Heart right ventricle (tissue), 16 donors: ENCODE data around the gene CTSS. TPM values are rescaled to one million over a fixed set of nuclear protein-coding genes. Genes with fewer than 3 reads are reported as not detected.

Source experiments
- ATAC-seq, 8 donors: fragments of 200-7000 bp; cut with Tn5 transposase; one replicate each; pipeline ENCODE4 v1.9.1; 2020; ENCODE audit warnings: mild to moderate bottlenecking in 8 of 8, moderate library complexity in 8 of 8, moderate number of reproducible peaks in 1 of 8
- DNase-seq, 2 donors: peaks; one replicate each; pipeline ENCODE4 v3.0.0-alpha.2; 2020
- H3K27ac ChIP-seq, 10 donors: fragments of 200-600 bp; sonication (generic) in 2 of 10; one replicate each; pipeline versions ENCODE4 v1.5.0 to v1.8.0; 2020 to 2022; ENCODE audit warnings: mild to moderate bottlenecking in 3 of 10
- H3K27me3 ChIP-seq, 7 donors: fragments of 200-600 bp; one replicate each; pipeline ENCODE4 v1.8.0; 2021 to 2022; ENCODE audit warnings: mild to moderate bottlenecking in 2 of 7
- H3K36me3 ChIP-seq, 9 donors: fragments of 200-600 bp; sonication (generic) in 1 of 9; one replicate each; pipeline versions ENCODE4 v1.5.0 to v1.8.0; 2020 to 2022; ENCODE audit warnings: mild to moderate bottlenecking in 2 of 9
- H3K4me1 ChIP-seq, 9 donors: fragments of 200-600 bp; sonication (generic) in 1 of 9; one replicate each; pipeline versions ENCODE4 v1.5.0 to v1.8.0; 2020 to 2022; ENCODE audit warnings: mild to moderate bottlenecking in 4 of 9
- H3K4me3 ChIP-seq, 10 donors: fragments of 200-600 bp; sonication (generic) in 2 of 10; one replicate each; pipeline versions ENCODE4 v1.5.0 to v1.8.0; 2020 to 2022; ENCODE audit warnings: mild to moderate bottlenecking in 7 of 10, moderate library complexity in 2 of 10
- H3K9me3 ChIP-seq, 11 donors: fragments of 200-600 bp in 10 of 11; sonication (generic) in 2 of 11; one replicate each; pipeline versions ENCODE4 v1.5.0 to v1.8.0; 2013 to 2022; ENCODE audit warnings: mild to moderate bottlenecking in 2 of 11, control low read depth in 1 of 11, moderate library complexity in 1 of 11
- WGBS, 2 donors: extraction: QIAGEN DNeasy Blood & Tissue Kit; methylation state at CpG; one replicate each; pipeline ENCODE4 v1.1.7; 2013; ENCODE audit warnings: inconsistent platforms in 1 of 2; 5-methylcytosine and 5-hydroxymethylcytosine counted together
- intact Hi-C, 10 donors: fragments of 100-400 bp; cut with DNase I; formaldehyde crosslinking; loops; one replicate each; pipeline versions ENCODE4 v1.11.1 to v1.14.2; 2022
- polyA plus RNA-seq, 2 donors: library from polyadenylated mRNA; stranded (reverse); fragments of 200-250 nt; gene quantifications; one replicate each; pipeline ENCODE4 v1.2.3, GENCODE V29; 2013
- total RNA-seq, 10 donors: library from RNA; stranded (reverse); fragmentation: NEBNext Ultra II Directional in 3 of 10; extraction: Animal tissue kit (Norgen Biotek cat#: 25700) in 3 of 10; gene quantifications; one replicate each; pipeline versions ENCODE4 v1.2.1 to v1.2.4, GENCODE V29; 2021 to 2023
- TF ChIP-seq, protein P1 (sequence below), 9 donors: fragments of 200-600 bp; sonication (generic) in 2 of 9; IDR thresholded peaks; one replicate each; pipeline versions ENCODE4 v1.5.0 to v1.8.0; 2021 to 2022; ENCODE audit warnings: antibody characterized with exemption in 9 of 9, mild to moderate bottlenecking in 5 of 9, moderate library complexity in 1 of 9
- donor health status: Arrhythmogenic right ventricular cardiomyopathy.
- donor health status: ischemic (EF 13 %, LVEDD 7.1; RV severe dilation, severe dysfunction).
- donor health status: healthy with polysubstance abuse.
- donor health status: DM: no; HTN: yes; CAD: no.
- donor health status: DM: no; HTN: no; CAD: no.
- donor health status: ischemic (EF 25% LVEDD 6.9; RV normal size, moderate dysfunction).
- donor health status: ischemic (EF 25% LVEDD 5.7; RV mildly dilated, moderate dysfunction).
- donor health status: healthy.
- donor health status: DM: yes; HTN: yes; CAD: no.
- donor health status: Ischemic cardiomyopathy.
- donor health status: ischemic (EF 35%, LVEDD 5.7; RV mildly dilated, moderate dysfunction).
- donor health status: nonischemic (EF 11% LVEDD 7.7; RV severe dilation, severe dysfunction).
- donor health status: DM: yes; HTN: yes; CAD: no.
- donor health status: PGD.
- donor health status: ischemic (EF 29% LVEDD 5.4; RV normal size, mild dysfunction).
- donor health status: nonischemic (EF 23%, LVEDD 6.1; RV moderate dilation, normal function).

CTSS gene
- total and polyA plus RNA-seq, 12 donors, result 6.5 to 201 (median 17.2) TPM

- peak overlapping the region in 1 of 10 donors; percentile 35 for H3K4me3 ChIP-seq
- H3K27ac ChIP-seq, result peak overlapping the region in 1 of 10 donors; percentile 80
- no peaks in the 10 kb centered on the region for H3K27me3 ChIP-seq
- H3K36me3 ChIP-seq, result peaks cover 0 to 69% (median 0%) of the 10 kb centered on the region in 9 donors
- TF ChIP-seq, protein P1, sequence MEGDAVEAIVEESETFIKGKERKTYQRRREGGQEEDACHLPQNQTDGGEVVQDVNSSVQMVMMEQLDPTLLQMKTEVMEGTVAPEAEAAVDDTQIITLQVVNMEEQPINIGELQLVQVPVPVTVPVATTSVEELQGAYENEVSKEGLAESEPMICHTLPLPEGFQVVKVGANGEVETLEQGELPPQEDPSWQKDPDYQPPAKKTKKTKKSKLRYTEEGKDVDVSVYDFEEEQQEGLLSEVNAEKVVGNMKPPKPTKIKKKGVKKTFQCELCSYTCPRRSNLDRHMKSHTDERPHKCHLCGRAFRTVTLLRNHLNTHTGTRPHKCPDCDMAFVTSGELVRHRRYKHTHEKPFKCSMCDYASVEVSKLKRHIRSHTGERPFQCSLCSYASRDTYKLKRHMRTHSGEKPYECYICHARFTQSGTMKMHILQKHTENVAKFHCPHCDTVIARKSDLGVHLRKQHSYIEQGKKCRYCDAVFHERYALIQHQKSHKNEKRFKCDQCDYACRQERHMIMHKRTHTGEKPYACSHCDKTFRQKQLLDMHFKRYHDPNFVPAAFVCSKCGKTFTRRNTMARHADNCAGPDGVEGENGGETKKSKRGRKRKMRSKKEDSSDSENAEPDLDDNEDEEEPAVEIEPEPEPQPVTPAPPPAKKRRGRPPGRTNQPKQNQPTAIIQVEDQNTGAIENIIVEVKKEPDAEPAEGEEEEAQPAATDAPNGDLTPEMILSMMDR (IDR thresholded peaks at IDR 0.05), result no peak
- intact Hi-C loops, result no loop called here
- DNase-seq, result no peak
- H3K4me1 ChIP-seq, result peaks cover 0 to 50% (median 0%) of the 10 kb centered on the region in 9 donors
- ATAC-seq, result no peak
- peaks cover 0 to 5% (median 0%) of the 10 kb centered on the region in 11 donors for H3K9me3 ChIP-seq
- 82 to 83% methylated on average over 3 of the region's 3 CpGs for WGBS, 2 donors
These were observed 5.6 kb downstream of the CTSS start for GRCh38 chr1:150760013-150760412.

- Histone ChIP-seq H3K4me3 (no peak overlapping the region), H3K27ac (no peak overlapping the region), H3K9me3 (no peaks in the 10 kb centered on the region), H3K36me3 (peaks cover 0 to 97% (median 5%) of the 10 kb centered on the region in 9 donors), H3K27me3 (no peaks in the 10 kb centered on the region), H3K4me1 (no peaks in the 10 kb centered on the region)
- intact Hi-C loops, result no loop called here
- TF ChIP-seq, protein P1 (IDR thresholded peaks at IDR 0.05), result no peak
- WGBS, 2 donors, result 96 to 98% methylated on average over 2 of the region's 2 CpGs
- DNase-seq (no peak), ATAC-seq (no peak)
These were observed 12.2 kb downstream of the CTSS start for GRCh38 chr1:150753416-150753815.

DNA sequence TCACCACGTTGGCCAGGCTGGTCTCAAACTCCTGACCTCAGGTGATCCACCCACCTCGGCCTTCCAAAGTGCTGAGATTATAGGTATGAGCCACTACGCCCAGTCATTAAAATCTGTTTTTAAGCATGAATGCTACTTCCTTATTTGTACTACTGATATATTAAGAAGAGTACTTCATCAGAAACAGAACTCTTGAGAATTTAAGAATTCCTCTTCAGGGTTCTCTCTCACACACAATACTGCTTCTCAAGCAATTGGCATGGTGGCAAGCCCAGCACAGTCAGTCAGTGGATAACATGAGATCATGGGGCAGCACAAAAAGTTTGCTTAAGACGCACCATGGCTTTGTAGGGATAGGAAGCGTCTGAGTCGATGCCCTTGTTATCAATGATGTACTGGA lies 14.1 kb downstream of the CTSS start:
- DNase-seq, result no peak
- WGBS, 2 donors, result 92 to 93% methylated on average over 6 of the region's 6 CpGs
- intact Hi-C loops, result no loop called here

GRCh38 chr1:150749720-150750311 lies 15.8 kb downstream of the CTSS start:
- H3K4me1 ChIP-seq, result no peaks in the 10 kb centered on the region
- DNase-seq, result no peak
- H3K9me3 ChIP-seq, result no peaks in the 10 kb centered on the region
- intact Hi-C loops, result no loop called here
- H3K27me3 ChIP-seq, result no peaks in the 10 kb centered on the region
- H3K4me3 ChIP-seq, result no peak overlapping the region
- ATAC-seq, result no peak
- no peak overlapping the region for H3K27ac ChIP-seq
- H3K36me3 ChIP-seq, result peaks cover 0 to 97% (median 10%) of the 10 kb centered on the region in 9 donors
- 92 to 93% methylated on average over 8 of the region's 8 CpGs for WGBS, 2 donors
- TF ChIP-seq, protein P1 (IDR thresholded peaks at IDR 0.05), result no peak

More for the DNA sequence above, 14.1 kb downstream of the CTSS start:
- Histone ChIP-seq H3K4me3 (no peak overlapping the region), H3K36me3 (peaks cover 0 to 97% (median 7%) of the 10 kb centered on the region in 9 donors), H3K27ac (no peak overlapping the region), H3K4me1 (no peaks in the 10 kb centered on the region), H3K9me3 (no peaks in the 10 kb centered on the region), H3K27me3 (no peaks in the 10 kb centered on the region)
- no peak for ATAC-seq
- TF ChIP-seq, protein P1 (IDR thresholded peaks at IDR 0.05), result no peak
